Smooth muscle cell (in vitro differentiated cells): ENCODE results near the gene DEDD. TPM values are rescaled to one million over a fixed set of nuclear protein-coding genes. Genes with fewer than 3 reads are reported as not detected.

Experiments
- DNase-seq: peaks from one replicate; lab custom pipeline; 2025; ENCODE audit not compliant: unreplicated experiment; lab: John Stamatoyannopoulos, UW
- H2AFZ ChIP-seq: fragments of 200-600 bp; sonication (generic); 2 replicates; pipeline ENCODE4 v1.6.0; 2016; ENCODE audit warnings: antibody characterized with exemption, low read depth, mild to moderate bottlenecking
- H3F3A ChIP-seq: fragments of 200-600 bp; sonication (generic); 2 replicates; pipeline ENCODE4 v1.6.0; 2017; ENCODE audit warnings: antibody characterized with exemption, low read depth
- H3K27ac ChIP-seq: fragments of 200-600 bp; sonication (generic); 2 replicates; pipeline ENCODE4 v1.5.1; 2016; ENCODE audit warnings: low read depth, mild to moderate bottlenecking
- H3K27me3 ChIP-seq: fragments of 200-600 bp; sonication (generic); 2 replicates; pipeline ENCODE4 v1.6.1; 2016; ENCODE audit warnings: low read depth, mild to moderate bottlenecking
- H3K36me3 ChIP-seq: fragments of 200-600 bp; sonication (generic); 2 replicates; pipeline ENCODE4 v1.5.1; 2016; ENCODE audit warnings: low read depth
- H3K4me1 ChIP-seq: fragments of 200-600 bp; sonication (generic); 2 replicates; pipeline ENCODE4 v1.5.1; 2016; ENCODE audit warnings: low read depth
- H3K4me2 ChIP-seq: fragments of 200-600 bp; sonication (generic); 2 replicates; pipeline ENCODE4 v1.6.0; 2016; ENCODE audit warnings: mild to moderate bottlenecking
- H3K4me3 ChIP-seq: fragments of 200-600 bp; sonication (generic); 2 replicates; pipeline ENCODE4 v1.5.1; 2016; ENCODE audit warnings: mild to moderate bottlenecking
- H3K79me2 ChIP-seq: fragments of 200-600 bp; sonication (generic); 2 replicates; pipeline ENCODE4 v1.6.0; 2016; ENCODE audit warnings: low read depth, mild to moderate bottlenecking
- H3K9ac ChIP-seq: fragments of 200-600 bp; sonication (generic); 2 replicates; pipeline ENCODE4 v1.6.0; 2016; ENCODE audit warnings: low read depth
- H3K9me3 ChIP-seq: fragments of 200-600 bp; sonication (generic); replicated peaks from 2 replicates; pipeline ENCODE4 v1.5.1; 2016; ENCODE audit warnings: low read depth
- H4K20me1 ChIP-seq: fragments of 200-600 bp; sonication (generic); 2 replicates; pipeline ENCODE4 v1.6.0; 2016; ENCODE audit warnings: low read depth
- CTCF ChIP-seq: fragments of 200-600 bp; sonication (generic); IDR thresholded peaks from 2 replicates; pipeline ENCODE4 v1.5.1; 2017; ENCODE audit warnings: borderline replicate concordance, mild to moderate bottlenecking, antibody characterized with exemption; ENCODE audit not compliant: insufficient read depth, poor library complexity, severe bottlenecking
- WGBS: methylation state at CpG from one replicate; pipeline ENCODE4 v1.1.7; 2016; ENCODE audit warnings: low lambda C conversion rate; 5-methylcytosine and 5-hydroxymethylcytosine counted together
- polyA plus RNA-seq: library from polyadenylated mRNA; unstranded; fragments of >200 nt; fragmentation: Nextera tagmentation; extraction: Ambion mirVana; gene quantifications from 2 replicates; pipeline ENCODE4 v1.2.1, GENCODE V29; 2016
- total RNA-seq: library from RNA; depleted of rRNA; stranded (reverse); fragments of >200 nt; gene quantifications from 2 replicates; pipeline ENCODE4 v1.2.3, GENCODE V29; 2014

Gene DEDD
- total and polyA plus RNA-seq, 2 experiments from 2014 or later, result 36.3 to 38.6 TPM

DNA sequence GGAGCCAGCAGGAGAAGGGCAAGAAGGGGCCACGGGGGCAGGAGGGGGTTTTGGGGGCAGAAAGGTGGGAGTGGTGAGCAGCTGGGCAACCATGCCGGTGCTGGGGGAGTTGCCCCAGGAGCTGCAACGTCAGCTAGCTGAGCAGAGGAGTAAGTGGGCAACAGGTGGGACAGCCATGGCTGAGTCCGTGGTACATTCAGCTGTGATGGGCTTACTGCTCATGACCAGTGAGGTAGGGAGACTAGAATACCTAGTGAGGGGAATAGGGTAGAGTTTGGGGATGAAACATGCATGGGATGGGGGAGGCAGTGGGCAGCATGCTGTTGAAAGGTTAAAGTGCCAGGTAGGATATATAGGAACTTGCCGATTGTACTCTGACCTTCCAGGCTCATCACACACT, 29.2 kb upstream of the DEDD start:
- Histone ChIP-seq H3K4me3 (no peak overlapping the region), H3K79me2 (no peaks in the 10 kb centered on the region), H3F3A (peaks cover 10% of the 10 kb centered on the region), H3K27me3 (no peaks in the 10 kb centered on the region), H3K27ac (no peak overlapping the region), H3K4me2 (no peak overlapping the region), H3K9me3 (no peaks in the 10 kb centered on the region), H3K4me1 (peaks cover 10% of the 10 kb centered on the region), H3K9ac (no peak overlapping the region), H3K36me3 (no peaks in the 10 kb centered on the region), H4K20me1 (no peaks in the 10 kb centered on the region), H2AFZ (no peak overlapping the region)
- DNase-seq, result no peak
- TF ChIP-seq CTCF, result no peak
- WGBS, result 98% methylated on average over 5 of the region's 5 CpGs

GRCh38 chr1:161160671-161161145, 28.2 kb upstream of the DEDD start:
- H3K4me2 ChIP-seq, result no peak overlapping the region

DNA sequence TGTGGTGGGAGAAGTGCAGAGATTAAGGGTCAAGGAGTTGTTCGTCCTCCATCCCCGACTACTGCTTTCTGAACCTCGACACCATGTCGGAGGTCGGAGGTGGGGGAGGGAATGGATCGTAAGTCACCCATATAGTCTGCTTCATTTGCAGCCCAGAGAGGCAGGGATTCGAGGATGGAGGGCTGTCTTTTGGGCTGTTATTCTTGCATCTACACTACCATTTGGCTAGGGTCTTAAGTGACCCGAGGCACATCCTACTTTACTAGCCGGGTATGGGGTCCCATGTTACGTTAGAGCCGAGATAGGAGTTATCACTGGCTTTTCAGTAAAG, 27.4 kb upstream of the DEDD start:
- Histone ChIP-seq H3K4me1 (peaks cover 7% of the 10 kb centered on the region), H3F3A (peaks cover 2% of the 10 kb centered on the region), H3K27ac (peak overlapping the region; percentile 69), H3K36me3 (no peaks in the 10 kb centered on the region), H3K4me3 (peak overlapping the region; percentile 81), H3K27me3 (no peaks in the 10 kb centered on the region), H3K4me2 (peak overlapping the region; percentile 99), H3K9ac (peak overlapping the region; percentile 75), H4K20me1 (no peaks in the 10 kb centered on the region), H3K9me3 (no peaks in the 10 kb centered on the region), H3K79me2 (peaks cover 6% of the 10 kb centered on the region), H2AFZ (peak overlapping the region; percentile 17)
- TF ChIP-seq CTCF, result no peak
- DNase-seq, result no peak
- WGBS, result 17% methylated on average over 11 of the region's 11 CpGs

More at GRCh38 chr1:161160671-161161145, 28.2 kb upstream of the DEDD start:
- no peak overlapping the region for H3K9ac ChIP-seq
- H3K36me3 ChIP-seq, result no peaks in the 10 kb centered on the region
- no peaks in the 10 kb centered on the region for H3K27me3 ChIP-seq
- H3F3A ChIP-seq, result peaks cover 10% of the 10 kb centered on the region
- H3K4me3 ChIP-seq, result no peak overlapping the region
- no peaks in the 10 kb centered on the region for H3K79me2 ChIP-seq
- no peaks in the 10 kb centered on the region for H3K9me3 ChIP-seq
- no peaks in the 10 kb centered on the region for H4K20me1 ChIP-seq
- peaks cover 10% of the 10 kb centered on the region for H3K4me1 ChIP-seq
- no peak overlapping the region for H2AFZ ChIP-seq
- no peak for TF ChIP-seq CTCF
- DNase-seq, result no peak
- 96% methylated on average over 22 of the region's 22 CpGs for WGBS
- H3K27ac ChIP-seq, result no peak overlapping the region

GRCh38 chr1:161159087-161159912, 26.8 kb upstream of the DEDD start, which contains the start of gene USP21:
TSS of gene USP21 (plus strand) at chr1:161159500. CDS start at chr1:161160641, 1,141 bp downstream.
- Histone ChIP-seq H3K27me3 (no peaks in the 10 kb centered on the region), H3K4me2 (peak within 1 kb of the TSS; percentile 99), H3K4me1 (peaks cover 11% of the 10 kb centered on the region), H3K27ac (peak within 1 kb of the TSS; percentile 69), H3K9me3 (no peaks in the 10 kb centered on the region), H2AFZ (peak within 1 kb of the TSS; percentile 17), H4K20me1 (no peaks in the 10 kb centered on the region), H3K4me3 (peak within 1 kb of the TSS; percentile 81), H3F3A (no peaks in the 10 kb centered on the region), H3K36me3 (no peaks in the 10 kb centered on the region), H3K9ac (peak within 1 kb of the TSS; percentile 75), H3K79me2 (peaks cover 10% of the 10 kb centered on the region)
- peak; percentile 82 for DNase-seq
- no peak for TF ChIP-seq CTCF
- WGBS, result 2% methylated on average over 55 of the region's 60 CpGs
